Astrocyte (in vitro differentiated cells and primary cell): ENCODE results near the gene PPFIBP1. TPM values are rescaled to one million over a fixed set of nuclear protein-coding genes. Genes with fewer than 3 reads are reported as not detected.
A peak's percentile ranks its signal among the peaks of the same experiment; 100 is the strongest.
"Not testable (repeated sequence)": the region's sequence is repeated elsewhere in the genome, so short reads cannot be mapped to it uniquely, and the experiment has no call there.

Experiments
- DNase-seq: peaks from one replicate; pipeline ENCODE4 v3.0.0-alpha.2; 2010; ENCODE audit warnings: low read depth
- FAIRE-seq: peaks from 2 replicates; lab custom pipeline; 2011; peaks lifted over from hg19 to GRCh38; lab: Jason Lieb, UNC
- H2AFZ ChIP-seq: 2 replicates; pipeline ENCODE4 v1.6.0; 2012; ENCODE audit warnings: low read depth, low read length, inconsistent platforms
- H3K27ac ChIP-seq: 2 replicates; pipeline ENCODE4 v1.5.1; 2011; ENCODE audit warnings: low read depth, low read length, inconsistent platforms
- H3K27me3 ChIP-seq: 2 replicates; pipeline ENCODE4 v1.6.0; 2011; ENCODE audit warnings: low read length, inconsistent platforms; ENCODE audit not compliant: insufficient read depth
- H3K36me3 ChIP-seq: 2 replicates; pipeline ENCODE4 v1.5.1; 2011; ENCODE audit warnings: low read length, inconsistent platforms; ENCODE audit not compliant: insufficient read depth
- H3K4me1 ChIP-seq: 2 replicates; pipeline ENCODE4 v1.5.1; 2011; ENCODE audit warnings: low read length, inconsistent platforms; ENCODE audit not compliant: insufficient read depth
- H3K4me2 ChIP-seq: 2 replicates; pipeline ENCODE4 v1.6.0; 2012; ENCODE audit warnings: low read length, inconsistent platforms
- H3K4me3 ChIP-seq: 2 replicates; pipeline ENCODE4 v1.5.1; 2011; ENCODE audit warnings: low read depth, mild to moderate bottlenecking, low read length, inconsistent platforms; ENCODE audit not compliant: insufficient read depth
- H3K79me2 ChIP-seq: 2 replicates; pipeline ENCODE4 v1.6.0; 2012; ENCODE audit warnings: mild to moderate bottlenecking, low read length, inconsistent platforms; ENCODE audit not compliant: insufficient read depth
- H3K9ac ChIP-seq: 2 replicates; pipeline ENCODE4 v1.6.0; 2012; ENCODE audit warnings: mild to moderate bottlenecking, low read length, inconsistent platforms
- H3K9me3 ChIP-seq: 2 replicates; pipeline ENCODE4 v1.5.1; 2012; ENCODE audit warnings: low read depth, mild to moderate bottlenecking, low read length, inconsistent platforms; ENCODE audit not compliant: insufficient read depth
- H4K20me1 ChIP-seq: 2 replicates; pipeline ENCODE4 v1.6.0; 2012; ENCODE audit warnings: low read length, inconsistent platforms; ENCODE audit not compliant: insufficient read depth
- H3K27ac Mint-ChIP-seq: one replicate; pipeline ENCODE4 v1.8.0; 2021; ENCODE audit warnings: mild to moderate bottlenecking, mixed read lengths; ENCODE audit not compliant: unreplicated experiment
- H3K27me3 Mint-ChIP-seq: one replicate; pipeline ENCODE4 v1.8.0; 2021; ENCODE audit warnings: low read depth, mixed read lengths; ENCODE audit not compliant: unreplicated experiment
- H3K36me3 Mint-ChIP-seq: one replicate; pipeline ENCODE4 v1.8.0; 2021; ENCODE audit warnings: low read depth, mixed read lengths; ENCODE audit not compliant: unreplicated experiment
- H3K4me1 Mint-ChIP-seq: one replicate; pipeline ENCODE4 v1.8.0; 2021; ENCODE audit warnings: low read depth, mixed read lengths; ENCODE audit not compliant: unreplicated experiment
- H3K4me3 Mint-ChIP-seq: one replicate; pipeline ENCODE4 v1.8.0; 2021; ENCODE audit warnings: mild to moderate bottlenecking, moderate library complexity, mixed read lengths; ENCODE audit not compliant: unreplicated experiment
- H3K9me3 Mint-ChIP-seq: one replicate; pipeline ENCODE4 v1.8.0; 2021; ENCODE audit warnings: mild to moderate bottlenecking, mixed read lengths; ENCODE audit not compliant: unreplicated experiment
- EZH2 ChIP-seq: IDR thresholded peaks from 2 replicates; pipeline ENCODE4 v1.6.1; 2012; ENCODE audit warnings: mild to moderate bottlenecking, low read length, inconsistent platforms; ENCODE audit not compliant: insufficient read depth
- total RNA-seq: library from RNA; stranded (reverse); gene quantifications from 2 replicates; pipeline ENCODE4 v1.2.1, GENCODE V29; 2021
- TF ChIP-seq, protein P1 (sequence below): IDR thresholded peaks from 2 replicates; pipeline ENCODE4 v1.5.1; 2011; ENCODE audit warnings: low read depth, mild to moderate bottlenecking, inconsistent platforms, low read length, moderate library complexity; ENCODE audit not compliant: insufficient read depth

PPFIBP1 gene
- total RNA-seq, 1 donor from 2014 or later = 147 TPM

DNA sequence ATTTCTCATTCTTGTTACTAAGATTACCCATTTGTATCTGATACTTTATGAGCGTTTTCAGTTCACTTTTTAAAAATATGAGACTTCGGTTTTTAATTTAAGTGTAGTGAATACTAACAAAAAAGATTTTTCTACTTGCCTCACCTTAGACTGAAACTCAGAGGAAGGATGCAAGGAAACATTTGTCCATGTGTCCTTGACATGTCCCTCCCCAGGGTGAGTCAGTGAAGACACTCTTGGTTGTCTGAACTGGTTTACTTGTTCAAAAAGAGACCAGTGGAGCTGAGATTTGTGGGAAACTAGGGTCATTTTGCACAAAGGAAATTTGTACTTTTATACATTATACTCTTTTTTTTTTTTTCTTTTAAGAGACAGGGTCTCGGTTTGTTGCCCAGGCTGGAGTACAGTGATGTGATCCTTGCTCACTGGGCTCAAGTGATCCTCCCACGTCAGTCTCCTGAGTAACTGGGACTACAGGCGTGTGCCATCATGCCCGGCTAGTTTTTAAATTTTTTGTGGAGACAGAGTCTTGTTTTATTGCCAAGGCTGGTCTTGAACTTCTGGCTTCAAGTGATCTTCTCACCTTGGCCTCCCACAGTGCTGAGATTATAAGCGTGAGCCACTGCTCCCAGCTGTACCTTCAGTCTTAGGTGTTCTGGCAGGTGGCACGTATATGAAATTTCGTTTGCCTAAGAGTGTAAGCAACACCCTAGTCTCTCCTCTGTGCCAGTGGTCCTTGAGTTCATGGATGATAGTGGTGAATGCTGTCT, 56.7 kb downstream of the PPFIBP1 start:
- Mint-ChIP-seq H3K4me3 (no peak overlapping the region), H3K27me3 (no peaks in the 10 kb centered on the region), H3K4me1 (peaks cover 67% of the 10 kb centered on the region), H3K9me3 (no peaks in the 10 kb centered on the region), H3K27ac (peak overlapping the region; percentile 26), H3K36me3 (peaks cover 9% of the 10 kb centered on the region)
- H3K9me3 ChIP-seq = no peaks in the 10 kb centered on the region
- peaks cover 21% of the 10 kb centered on the region for H3K4me1 ChIP-seq
- H3K79me2 ChIP-seq = peaks cover 90% of the 10 kb centered on the region
- H3K27ac ChIP-seq = no peak overlapping the region
- no peak overlapping the region for H3K4me3 ChIP-seq
- H3K4me2 ChIP-seq = no peak overlapping the region
- no peak overlapping the region for H2AFZ ChIP-seq
- DNase-seq (no peak), FAIRE-seq (no peak)
- peaks cover 24% of the 10 kb centered on the region for H4K20me1 ChIP-seq
- no peak overlapping the region for H3K9ac ChIP-seq
- H3K36me3 ChIP-seq = peaks cover 16% of the 10 kb centered on the region
- TF ChIP-seq, protein P1, sequence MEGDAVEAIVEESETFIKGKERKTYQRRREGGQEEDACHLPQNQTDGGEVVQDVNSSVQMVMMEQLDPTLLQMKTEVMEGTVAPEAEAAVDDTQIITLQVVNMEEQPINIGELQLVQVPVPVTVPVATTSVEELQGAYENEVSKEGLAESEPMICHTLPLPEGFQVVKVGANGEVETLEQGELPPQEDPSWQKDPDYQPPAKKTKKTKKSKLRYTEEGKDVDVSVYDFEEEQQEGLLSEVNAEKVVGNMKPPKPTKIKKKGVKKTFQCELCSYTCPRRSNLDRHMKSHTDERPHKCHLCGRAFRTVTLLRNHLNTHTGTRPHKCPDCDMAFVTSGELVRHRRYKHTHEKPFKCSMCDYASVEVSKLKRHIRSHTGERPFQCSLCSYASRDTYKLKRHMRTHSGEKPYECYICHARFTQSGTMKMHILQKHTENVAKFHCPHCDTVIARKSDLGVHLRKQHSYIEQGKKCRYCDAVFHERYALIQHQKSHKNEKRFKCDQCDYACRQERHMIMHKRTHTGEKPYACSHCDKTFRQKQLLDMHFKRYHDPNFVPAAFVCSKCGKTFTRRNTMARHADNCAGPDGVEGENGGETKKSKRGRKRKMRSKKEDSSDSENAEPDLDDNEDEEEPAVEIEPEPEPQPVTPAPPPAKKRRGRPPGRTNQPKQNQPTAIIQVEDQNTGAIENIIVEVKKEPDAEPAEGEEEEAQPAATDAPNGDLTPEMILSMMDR = no peak
- TF ChIP-seq EZH2 = no peak
- H3K27me3 ChIP-seq = no peaks in the 10 kb centered on the region

DNA sequence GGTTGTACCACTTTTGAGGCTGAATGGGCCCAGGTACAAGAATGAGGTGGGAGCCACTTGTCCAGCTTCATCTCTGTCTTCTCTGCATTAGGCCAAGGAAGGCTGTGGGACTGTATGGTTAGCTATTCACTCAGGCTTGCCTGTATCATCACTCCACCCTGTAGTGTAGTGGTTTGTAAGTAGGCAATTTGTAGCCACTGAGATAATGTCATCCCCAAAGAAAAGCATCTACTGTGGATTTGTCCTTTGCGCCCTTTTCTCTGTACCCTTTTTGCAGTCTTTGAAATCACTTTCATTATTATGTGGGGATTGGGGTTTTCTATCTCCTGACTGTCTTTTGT, 57.3 kb downstream of the PPFIBP1 start:
- DNase-seq, H3K36me3 Mint-ChIP-seq, H3K4me3 ChIP-seq, H3K27me3 ChIP-seq, H3K4me2 ChIP-seq, H3K9me3 ChIP-seq, H3K27me3 Mint-ChIP-seq, FAIRE-seq, H3K4me3 Mint-ChIP-seq, H3K9me3 Mint-ChIP-seq, H3K27ac ChIP-seq, H3K9ac ChIP-seq, H3K27ac Mint-ChIP-seq, H2AFZ ChIP-seq: not testable (repeated sequence)
- Histone ChIP-seq H4K20me1 (peaks cover 30% of the 10 kb centered on the region), H3K36me3 (peaks cover 16% of the 10 kb centered on the region), H3K4me1 (peaks cover 16% of the 10 kb centered on the region), H3K79me2 (peaks cover 90% of the 10 kb centered on the region)
- peaks cover 62% of the 10 kb centered on the region for H3K4me1 Mint-ChIP-seq

- H3K27ac ChIP-seq, H3K27me3 Mint-ChIP-seq, H3K4me2 ChIP-seq, H3K9me3 Mint-ChIP-seq, H3K27me3 ChIP-seq, H3K36me3 Mint-ChIP-seq, H3K4me3 Mint-ChIP-seq, H3K4me3 ChIP-seq, H3K27ac Mint-ChIP-seq, FAIRE-seq, H2AFZ ChIP-seq, H3K9ac ChIP-seq, DNase-seq, H3K9me3 ChIP-seq: not testable (repeated sequence)
- H3K36me3 ChIP-seq = peaks cover 16% of the 10 kb centered on the region
- H3K79me2 ChIP-seq = peaks cover 90% of the 10 kb centered on the region
- peaks cover 56% of the 10 kb centered on the region for H3K4me1 Mint-ChIP-seq
- peaks cover 11% of the 10 kb centered on the region for H3K4me1 ChIP-seq
- H4K20me1 ChIP-seq = peaks cover 32% of the 10 kb centered on the region
These were observed 57.8 kb downstream of the PPFIBP1 start for GRCh38 chr12:27581833-27582232.

DNA sequence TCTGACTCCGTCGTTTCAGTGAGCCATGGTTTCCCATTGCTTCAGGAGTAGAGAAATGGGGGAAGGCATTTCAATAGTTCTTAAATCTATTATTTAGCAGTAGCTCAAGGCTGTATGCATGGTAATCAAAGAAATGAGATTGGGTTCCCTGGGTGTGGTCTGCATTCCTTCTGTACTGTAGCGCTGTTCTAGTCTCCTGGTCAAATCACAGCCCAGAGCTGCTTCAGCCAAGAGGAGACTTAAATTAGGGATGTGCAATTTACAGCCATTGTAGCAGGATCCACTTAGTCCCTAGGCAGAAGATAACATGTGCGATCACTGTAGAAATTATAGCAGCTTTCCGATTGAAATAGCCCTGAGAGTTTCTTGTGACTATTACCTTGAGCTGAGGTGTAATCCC, 58.4 kb downstream of the PPFIBP1 start:
- not testable (repeated sequence) for H3K9me3 ChIP-seq, H3K36me3 Mint-ChIP-seq, H3K9me3 Mint-ChIP-seq, H3K27ac ChIP-seq, H2AFZ ChIP-seq, H3K4me3 Mint-ChIP-seq, H3K27ac Mint-ChIP-seq, DNase-seq, H3K9ac ChIP-seq, H3K4me1 ChIP-seq, H3K4me3 ChIP-seq, H3K27me3 Mint-ChIP-seq, H3K27me3 ChIP-seq, H3K4me2 ChIP-seq, FAIRE-seq
- H3K4me1 Mint-ChIP-seq = peaks cover 50% of the 10 kb centered on the region
- Histone ChIP-seq H4K20me1 (peaks cover 32% of the 10 kb centered on the region), H3K36me3 (peaks cover 16% of the 10 kb centered on the region), H3K79me2 (peaks cover 87% of the 10 kb centered on the region)
